Breast epithelium (tissue), 4 donors: Measurements from ENCODE around the gene RELCH. TPM values are rescaled to one million over a fixed set of nuclear protein-coding genes. Genes with fewer than 3 reads are reported as not detected.

Experiments
- DNase-seq, 2 donors: peaks; one replicate each; pipeline ENCODE4 v3.0.0-alpha.2; 2019; ENCODE audit warnings: low spot score in 2 of 2
- H3K27ac ChIP-seq, 2 donors: fragments of 200-600 bp; sonication (generic) in 1 of 2; one replicate each; pipeline ENCODE4 v1.5.1; 2016 to 2019; ENCODE audit warnings: mild to moderate bottlenecking in 1 of 2
- H3K27me3 ChIP-seq, 2 donors: fragments of 200-600 bp; sonication (generic) in 1 of 2; one replicate each; pipeline versions ENCODE4 v1.5.1 to v1.6.0; 2017 to 2019; ENCODE audit warnings: control low read depth in 1 of 2, mild to moderate bottlenecking in 1 of 2
- H3K36me3 ChIP-seq: fragments of 200-600 bp; one replicate; pipeline ENCODE4 v1.5.1; 2019
- H3K4me1 ChIP-seq, 2 donors: fragments of 200-600 bp; sonication (generic); one replicate each; pipeline ENCODE4 v1.5.1; 2016 to 2019; ENCODE audit warnings: control low read depth in 1 of 2
- H3K4me3 ChIP-seq, 3 donors: fragments of 200-600 bp; sonication (generic); 1 replicate in 2 of 3; 2 replicates in 1 of 3; pipeline ENCODE4 v1.5.1; 2016 to 2019; ENCODE audit warnings: mild to moderate bottlenecking in 3 of 3, moderate library complexity in 2 of 3
- H3K9me3 ChIP-seq, 2 donors: fragments of 200-600 bp; sonication (generic) in 1 of 2; one replicate each; pipeline ENCODE4 v1.5.1; 2016 to 2019; ENCODE audit warnings: control low read depth in 1 of 2
- CTCF ChIP-seq, 3 donors: fragments of 450-650 bp; IDR thresholded peaks; one replicate each; pipeline ENCODE4 v1.5.1; 2016 to 2017; ENCODE audit warnings: antibody characterized with exemption in 3 of 3, mild to moderate bottlenecking in 3 of 3, moderate library complexity in 3 of 3
- POLR2A ChIP-seq: fragments of 450-650 bp; IDR thresholded peaks from one replicate; pipeline ENCODE4 v1.6.1; 2016; ENCODE audit warnings: antibody characterized with exemption, mild to moderate bottlenecking, moderate library complexity
- POLR2AphosphoS5 ChIP-seq, 3 donors: sonication (generic); formaldehyde crosslinking; IDR thresholded peaks; one replicate each; pipeline ENCODE4 v1.6.1; 2017; ENCODE audit warnings: antibody characterized with exemption in 3 of 3
- intact Hi-C: fragments of 100-400 bp; cut with DNase I; formaldehyde crosslinking; loops from one replicate; pipeline ENCODE4 v1.15.1; 2023; ENCODE audit warnings: low total_unique reads
- total RNA-seq, 3 donors: library from RNA; depleted of rRNA; stranded (reverse); fragments of >200 nt; gene quantifications; one replicate each; pipeline ENCODE4 v1.1.0, GENCODE V29; 2016

RELCH gene
- total RNA-seq, 3 donors from 2014 or later, result 33.0 to 69.4 (median 45.9) TPM

GRCh38 chr18:62151068-62151771 lies 35.8 kb upstream of the RELCH start:
- Histone ChIP-seq H3K27me3 (no peaks in the 10 kb centered on the region), H3K4me1 (no peaks in the 10 kb centered on the region), H3K4me3 (no peak overlapping the region), H3K9me3 (no peaks in the 10 kb centered on the region), H3K36me3 (no peaks in the 10 kb centered on the region), H3K27ac (no peak overlapping the region)
- TF ChIP-seq POLR2AphosphoS5 (IDR thresholded peaks at IDR 0.05) (no peak), CTCF (IDR thresholded peaks at IDR 0.05) (no peak), POLR2A (no peak)
- intact Hi-C loops, result no loop called here
- DNase-seq, result no peak

DNA sequence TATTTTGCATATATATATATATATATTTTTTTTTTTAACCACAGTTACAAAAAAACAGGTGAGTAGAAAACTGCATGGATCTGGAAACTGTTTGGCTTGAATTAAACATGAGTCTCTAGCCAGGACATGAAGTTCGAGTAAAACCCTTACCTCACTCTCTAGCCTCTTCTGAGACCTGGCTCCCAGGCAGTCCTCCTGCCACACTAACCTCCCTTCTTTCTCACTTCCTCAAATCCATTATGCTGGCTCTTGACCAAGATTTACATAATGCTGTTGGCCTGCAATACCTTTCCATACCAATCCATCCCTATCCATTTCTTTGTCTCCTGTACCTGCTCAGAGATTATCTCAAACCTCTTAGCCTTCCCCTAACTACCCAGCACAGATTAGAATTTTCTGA lies 34.2 kb upstream of the RELCH start:
- no peak for TF ChIP-seq POLR2AphosphoS5 (IDR thresholded peaks at IDR 0.05)
- no peak for TF ChIP-seq POLR2A
- TF ChIP-seq CTCF (IDR thresholded peaks at IDR 0.05), result no peak
- intact Hi-C loops, result no loop called here

DNA sequence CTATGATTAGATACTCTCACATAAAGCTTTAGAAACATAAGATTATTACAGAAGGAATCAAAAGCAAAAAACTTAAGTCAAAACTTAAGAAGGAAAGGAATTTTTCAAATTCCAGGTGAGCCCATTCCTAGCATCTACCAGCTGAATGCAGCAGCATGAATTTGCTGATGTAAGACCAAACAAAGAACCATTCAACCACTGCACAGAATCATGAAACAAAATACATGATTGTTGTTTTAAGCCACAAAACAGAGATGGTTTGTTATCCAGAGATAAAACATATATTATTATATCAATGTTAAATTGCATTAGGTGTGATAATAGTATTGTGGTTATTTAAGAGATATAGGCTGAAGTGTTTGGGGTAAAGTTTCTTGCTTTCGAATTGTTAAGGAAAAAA lies 29.2 kb upstream of the RELCH start:
- H3K36me3 ChIP-seq, result no peaks in the 10 kb centered on the region
- H3K27ac ChIP-seq, result no peak overlapping the region
- H3K4me3 ChIP-seq, result no peak overlapping the region
- H3K4me1 ChIP-seq, result no peaks in the 10 kb centered on the region
- TF ChIP-seq CTCF (IDR thresholded peaks at IDR 0.05) (no peak), POLR2A (no peak), POLR2AphosphoS5 (IDR thresholded peaks at IDR 0.05) (no peak)
- no peaks in the 10 kb centered on the region for H3K9me3 ChIP-seq
- no peak for DNase-seq
- no peaks in the 10 kb centered on the region for H3K27me3 ChIP-seq
- intact Hi-C loops, result no loop called here

More for the DNA sequence above, 34.2 kb upstream of the RELCH start:
- no peaks in the 10 kb centered on the region for H3K4me1 ChIP-seq
- DNase-seq, result no peak
- H3K27ac ChIP-seq, result no peak overlapping the region
- H3K27me3 ChIP-seq, result no peaks in the 10 kb centered on the region
- no peak overlapping the region for H3K4me3 ChIP-seq
- H3K9me3 ChIP-seq, result no peaks in the 10 kb centered on the region
- H3K36me3 ChIP-seq, result no peaks in the 10 kb centered on the region

DNA sequence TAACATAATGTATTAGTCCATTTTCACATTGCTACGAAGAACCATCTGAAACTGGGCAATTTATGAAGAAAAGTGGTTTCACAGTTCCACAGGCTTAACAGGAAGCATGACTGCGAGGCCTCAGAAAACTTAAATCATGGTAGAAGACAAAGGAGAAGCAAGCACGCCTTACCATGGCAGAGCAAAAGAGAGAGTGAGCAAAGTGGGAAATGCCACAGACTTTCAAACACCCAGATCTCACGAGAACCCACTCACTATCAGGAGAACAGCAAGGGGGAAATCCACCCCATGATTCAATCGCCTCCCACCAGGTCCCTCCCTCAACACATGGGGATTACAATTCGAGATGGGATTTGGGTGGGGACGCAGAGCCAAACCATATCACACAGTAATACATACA lies 22.7 kb upstream of the RELCH start:
- no peaks in the 10 kb centered on the region for H3K4me1 ChIP-seq
- no peak for DNase-seq
- H3K27ac ChIP-seq, result no peak overlapping the region
- intact Hi-C loops, result no loop called here
- no peaks in the 10 kb centered on the region for H3K9me3 ChIP-seq
- H3K27me3 ChIP-seq, result no peaks in the 10 kb centered on the region
- no peak for TF ChIP-seq POLR2A
- H3K36me3 ChIP-seq, result no peaks in the 10 kb centered on the region
- no peak overlapping the region for H3K4me3 ChIP-seq

DNA sequence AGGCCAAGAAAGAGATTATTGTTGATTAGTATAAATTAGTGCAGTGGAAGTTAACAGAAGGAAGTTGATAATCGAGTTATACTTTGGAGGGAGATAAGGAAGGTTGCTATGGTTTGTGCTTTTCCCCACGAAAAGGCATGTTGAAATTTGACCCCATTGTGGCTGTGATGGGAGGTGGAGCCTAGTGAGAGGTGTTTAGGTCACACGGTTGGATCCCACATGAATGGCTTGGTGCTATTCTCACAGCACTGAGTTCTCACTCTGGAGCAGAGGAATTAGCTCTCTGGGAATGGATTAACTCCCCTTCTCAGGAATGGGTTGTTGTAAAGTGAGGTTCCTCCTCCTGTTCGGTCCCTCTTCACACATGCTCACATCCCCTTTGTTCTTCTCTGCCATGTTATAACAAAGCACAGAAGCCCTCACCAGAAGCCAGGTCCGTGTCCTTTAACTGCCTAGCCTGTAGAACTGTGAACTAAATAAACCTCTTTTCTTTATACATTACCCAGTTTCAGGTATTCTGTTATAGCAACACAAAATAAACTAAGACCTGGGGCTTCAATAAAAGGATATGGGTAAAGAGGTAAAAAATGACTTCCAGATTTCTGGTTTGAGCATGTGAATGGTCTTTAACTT lies 22.1 kb upstream of the RELCH start:
- no peaks in the 10 kb centered on the region for H3K4me1 ChIP-seq
- H3K27me3 ChIP-seq, result no peaks in the 10 kb centered on the region
- intact Hi-C loops, result no loop called here
- DNase-seq, result no peak
- H3K36me3 ChIP-seq, result no peaks in the 10 kb centered on the region
- no peak for TF ChIP-seq CTCF (IDR thresholded peaks at IDR 0.05)
- TF ChIP-seq POLR2AphosphoS5 (IDR thresholded peaks at IDR 0.05), result no peak
- no peak for TF ChIP-seq POLR2A
- H3K9me3 ChIP-seq, result no peaks in the 10 kb centered on the region
- H3K4me3 ChIP-seq, result no peak overlapping the region
- no peak overlapping the region for H3K27ac ChIP-seq
